Neuronal stem cell (in vitro differentiated cells): ENCODE data around the gene KLHL7.
"Not testable (repeated sequence)": the region's sequence is repeated elsewhere in the genome, so short reads cannot be mapped to it uniquely, and the experiment has no call there.

ENCODE experiments used
- DNase-seq: peaks from one replicate; pipeline ENCODE4 v3.0.0-alpha.2; 2013; ENCODE audit warnings: low spot score
- H2AFZ ChIP-seq: one replicate; pipeline ENCODE4 v1.6.1; 2013; ENCODE audit warnings: mild to moderate bottlenecking, low read length, inconsistent platforms
- H2AK5ac ChIP-seq: 2 replicates; pipeline ENCODE4 v1.6.1; 2013; ENCODE audit warnings: low read depth, mild to moderate bottlenecking, inconsistent platforms, low read length, moderate library complexity, mixed read lengths
- H2BK120ac ChIP-seq: 2 replicates; pipeline ENCODE4 v1.6.1; 2013; ENCODE audit warnings: low read depth, mild to moderate bottlenecking, inconsistent platforms, low read length, moderate library complexity, mixed read lengths
- H2BK12ac ChIP-seq: one replicate; pipeline ENCODE4 v1.6.1; 2013; ENCODE audit warnings: low read length, inconsistent platforms
- H2BK15ac ChIP-seq: 2 replicates; pipeline ENCODE4 v1.6.1; 2013; ENCODE audit warnings: mild to moderate bottlenecking, low read length, inconsistent platforms, mixed read lengths
- H2BK5ac ChIP-seq: one replicate; pipeline ENCODE4 v1.6.1; 2013; ENCODE audit warnings: inconsistent platforms, mild to moderate bottlenecking, low read length, moderate library complexity
- H3K14ac ChIP-seq: one replicate; pipeline ENCODE4 v1.6.1; 2013; ENCODE audit warnings: low read length, inconsistent platforms
- H3K18ac ChIP-seq: 2 replicates; pipeline ENCODE4 v1.6.1; 2013; ENCODE audit warnings: low read length, inconsistent platforms
- H3K23ac ChIP-seq: 2 replicates; pipeline ENCODE4 v1.6.1; 2013; ENCODE audit warnings: low read depth, mild to moderate bottlenecking, mixed read lengths, low read length, inconsistent platforms; ENCODE audit not compliant: poor library complexity
- H3K27ac ChIP-seq: replicated peaks from 3 replicates; pipeline ENCODE4 v1.5.1; 2013; ENCODE audit warnings: low read length, inconsistent platforms
- H3K27me3 ChIP-seq, 3 experiments: 2 replicates each; pipeline ENCODE4 v1.6.1; 2013; ENCODE audit warnings: low read length in 3 of 3, mild to moderate bottlenecking in 2 of 3, inconsistent platforms in 1 of 3, low read depth in 1 of 3, mixed read lengths in 1 of 3, moderate library complexity in 1 of 3; ENCODE audit not compliant: control insufficient read depth in 3 of 3, insufficient read depth in 3 of 3
- H3K36me3 ChIP-seq, 2 donors: replicated peaks in 1 of 2; 2 replicates each; pipeline ENCODE4 v1.6.1; 2013; ENCODE audit warnings: low read length in 2 of 2; ENCODE audit not compliant: control insufficient read depth in 2 of 2, insufficient read depth in 2 of 2
- H3K4ac ChIP-seq: 2 replicates; pipeline ENCODE4 v1.6.1; 2013; ENCODE audit warnings: inconsistent platforms, mild to moderate bottlenecking, low read length, moderate library complexity
- H3K4me1 ChIP-seq, 2 donors: 1 replicate in 1 of 2; 2 replicates in 1 of 2; pipeline ENCODE4 v1.6.1; 2013; ENCODE audit warnings: low read length in 2 of 2, low read depth in 1 of 2; ENCODE audit not compliant: control insufficient read depth in 2 of 2, insufficient read depth in 1 of 2
- H3K4me2 ChIP-seq: one replicate; pipeline ENCODE4 v1.6.1; 2013; ENCODE audit warnings: mild to moderate bottlenecking, low read length, inconsistent platforms; ENCODE audit not compliant: insufficient read depth, poor library complexity, severe bottlenecking
- H3K4me3 ChIP-seq, 2 donors: 2 replicates each; pipeline ENCODE4 v1.5.1; 2013; ENCODE audit warnings: low read length in 2 of 2, mild to moderate bottlenecking in 2 of 2, inconsistent platforms in 1 of 2, moderate library complexity in 1 of 2
- H3K79me1 ChIP-seq: one replicate; pipeline ENCODE4 v1.6.1; 2013; ENCODE audit warnings: low read depth, mild to moderate bottlenecking, inconsistent platforms, low read length, moderate library complexity
- H3K9ac ChIP-seq: one replicate; pipeline ENCODE4 v1.6.1; 2013; ENCODE audit warnings: mild to moderate bottlenecking, low read depth, low read length, inconsistent platforms; ENCODE audit not compliant: poor library complexity
- H3K9me3 ChIP-seq, 2 donors: replicated peaks in 1 of 2; 2 replicates each; pipeline versions ENCODE3 to v1.6.1; 2013; ENCODE audit warnings: low read length in 2 of 2, mild to moderate bottlenecking in 2 of 2, inconsistent platforms in 1 of 2, low read depth in 1 of 2, mixed read lengths in 1 of 2, moderate library complexity in 1 of 2; ENCODE audit not compliant: control insufficient read depth in 2 of 2, insufficient read depth in 1 of 2
- H4K8ac ChIP-seq: one replicate; pipeline ENCODE4 v1.6.1; 2013; ENCODE audit warnings: low read depth, mild to moderate bottlenecking, inconsistent platforms, low read length, moderate library complexity
- H4K91ac ChIP-seq: one replicate; pipeline ENCODE4 v1.6.1; 2013; ENCODE audit warnings: low read length, low read depth, mild to moderate bottlenecking, inconsistent platforms; ENCODE audit not compliant: poor library complexity
- WGBS, 2 donors: extraction: QIAGEN DNeasy Blood & Tissue Kit; methylation state at CpG; one replicate each; pipeline ENCODE4 v1.1.7; 2013; ENCODE audit warnings: missing lambda C conversion rate in 2 of 2, mixed read lengths in 1 of 2; ENCODE audit not compliant: insufficient read length in 2 of 2, insufficient replicate concordance in 1 of 2; ENCODE audit errors: extremely low coverage in 2 of 2; 5-methylcytosine and 5-hydroxymethylcytosine counted together

KLHL7 gene

GRCh38 chr7:23184709-23185359 lies 79.2 kb downstream of the KLHL7 start:
- no peak overlapping the region for H2BK120ac ChIP-seq
- no peaks in the 10 kb centered on the region for H3K27me3 ChIP-seq
- H4K91ac ChIP-seq = no peak overlapping the region
- H4K8ac ChIP-seq = no peak overlapping the region
- H3K79me1 ChIP-seq = no peaks in the 10 kb centered on the region
- peaks cover 2 to 4% of the 10 kb centered on the region in 2 donors for H3K4me1 ChIP-seq
- H2AK5ac ChIP-seq = no peak overlapping the region
- no peak overlapping the region for H3K4me2 ChIP-seq
- peaks cover 4 to 63% of the 10 kb centered on the region in 2 donors for H3K36me3 ChIP-seq
- H2BK12ac ChIP-seq = no peak overlapping the region
- H3K14ac ChIP-seq = no peak overlapping the region
- H3K4me3 ChIP-seq = no peak overlapping the region
- H3K18ac ChIP-seq = no peak overlapping the region
- no peak overlapping the region for H3K4ac ChIP-seq
- WGBS, 2 donors = 100% methylated on average over 1 of the region's 4 CpGs; no CpG with 5 or more reads in 1 of the 2 donors
- H3K23ac ChIP-seq = no peak overlapping the region
- no peaks in the 10 kb centered on the region for H3K9me3 ChIP-seq
- no peak overlapping the region for H2AFZ ChIP-seq
- no peak for DNase-seq
- no peak overlapping the region for H2BK15ac ChIP-seq
- H3K27ac ChIP-seq = no peak overlapping the region
- H2BK5ac ChIP-seq = no peak overlapping the region
- H3K9ac ChIP-seq = no peak overlapping the region

GRCh38 chr7:23185980-23186379 lies 80.4 kb downstream of the KLHL7 start:
- H3K4ac ChIP-seq = no peak overlapping the region
- peaks cover 5 to 75% of the 10 kb centered on the region in 2 donors for H3K36me3 ChIP-seq
- no peak overlapping the region for H2AFZ ChIP-seq
- H2BK5ac ChIP-seq = no peak overlapping the region
- H2AK5ac ChIP-seq = no peak overlapping the region
- H3K14ac ChIP-seq = no peak overlapping the region
- no peak overlapping the region for H3K27ac ChIP-seq
- H3K27me3 ChIP-seq = no peaks in the 10 kb centered on the region
- H3K79me1 ChIP-seq = no peaks in the 10 kb centered on the region
- no peak overlapping the region for H4K91ac ChIP-seq
- no peak overlapping the region for H4K8ac ChIP-seq
- H3K4me3 ChIP-seq = no peak overlapping the region
- no CpG with 5 or more reads among the region's 1 CpG for WGBS, 2 donors
- no peak overlapping the region for H3K18ac ChIP-seq
- no peak overlapping the region for H3K4me2 ChIP-seq
- H3K4me1 ChIP-seq = peaks cover 2 to 4% of the 10 kb centered on the region in 2 donors
- no peak overlapping the region for H2BK15ac ChIP-seq
- no peak overlapping the region for H3K9ac ChIP-seq
- H2BK120ac ChIP-seq = no peak overlapping the region
- H3K23ac ChIP-seq = no peak overlapping the region
- no peak overlapping the region for H2BK12ac ChIP-seq
- DNase-seq = no peak
- H3K9me3 ChIP-seq = no peaks in the 10 kb centered on the region

GRCh38 chr7:23191022-23191421 lies 85.4 kb downstream of the KLHL7 start:
- Histone ChIP-seq H3K36me3 (peaks cover 13 to 93% of the 10 kb centered on the region in 2 donors), H3K4ac (no peak overlapping the region), H3K9ac (no peak overlapping the region), H3K79me1 (no peaks in the 10 kb centered on the region), H4K91ac (no peak overlapping the region), H3K4me1 (no peaks in the 10 kb centered on the region), H3K14ac (no peak overlapping the region), H3K23ac (no peak overlapping the region), H3K18ac (no peak overlapping the region), H3K27me3 (no peaks in the 10 kb centered on the region), H3K27ac (no peak overlapping the region), H2BK15ac (no peak overlapping the region), H2BK120ac (no peak overlapping the region), H4K8ac (no peak overlapping the region), H2BK12ac (no peak overlapping the region), H2AK5ac (no peak overlapping the region), H3K9me3 (peaks cover 0 to 4% of the 10 kb centered on the region in 2 donors), H2AFZ (no peak overlapping the region), H2BK5ac (no peak overlapping the region), H3K4me2 (no peak overlapping the region), H3K4me3 (no peak overlapping the region)
- no CpG with 5 or more reads among the region's 2 CpGs for WGBS, 2 donors
- no peak for DNase-seq

- not testable (repeated sequence) for H2BK15ac ChIP-seq, H2BK120ac ChIP-seq, H2BK12ac ChIP-seq, H3K18ac ChIP-seq, H3K4me3 ChIP-seq, H3K9me3 ChIP-seq, H3K4me1 ChIP-seq, H3K4ac ChIP-seq, H3K14ac ChIP-seq, H3K4me2 ChIP-seq, H3K79me1 ChIP-seq, H3K27me3 ChIP-seq, DNase-seq, H4K8ac ChIP-seq, H2AFZ ChIP-seq, H2AK5ac ChIP-seq, H3K23ac ChIP-seq, H3K9ac ChIP-seq, H3K27ac ChIP-seq, H4K91ac ChIP-seq, H2BK5ac ChIP-seq
- no CpG with 5 or more reads among the region's 27 CpGs for WGBS, 2 donors
- peaks cover 17 to 89% of the 10 kb centered on the region in 2 donors for H3K36me3 ChIP-seq
These were observed 88.2 kb downstream of the KLHL7 start for GRCh38 chr7:23193650-23194227.
